ENCODE data around the gene IL4.

The IL4 gene

DNA sequence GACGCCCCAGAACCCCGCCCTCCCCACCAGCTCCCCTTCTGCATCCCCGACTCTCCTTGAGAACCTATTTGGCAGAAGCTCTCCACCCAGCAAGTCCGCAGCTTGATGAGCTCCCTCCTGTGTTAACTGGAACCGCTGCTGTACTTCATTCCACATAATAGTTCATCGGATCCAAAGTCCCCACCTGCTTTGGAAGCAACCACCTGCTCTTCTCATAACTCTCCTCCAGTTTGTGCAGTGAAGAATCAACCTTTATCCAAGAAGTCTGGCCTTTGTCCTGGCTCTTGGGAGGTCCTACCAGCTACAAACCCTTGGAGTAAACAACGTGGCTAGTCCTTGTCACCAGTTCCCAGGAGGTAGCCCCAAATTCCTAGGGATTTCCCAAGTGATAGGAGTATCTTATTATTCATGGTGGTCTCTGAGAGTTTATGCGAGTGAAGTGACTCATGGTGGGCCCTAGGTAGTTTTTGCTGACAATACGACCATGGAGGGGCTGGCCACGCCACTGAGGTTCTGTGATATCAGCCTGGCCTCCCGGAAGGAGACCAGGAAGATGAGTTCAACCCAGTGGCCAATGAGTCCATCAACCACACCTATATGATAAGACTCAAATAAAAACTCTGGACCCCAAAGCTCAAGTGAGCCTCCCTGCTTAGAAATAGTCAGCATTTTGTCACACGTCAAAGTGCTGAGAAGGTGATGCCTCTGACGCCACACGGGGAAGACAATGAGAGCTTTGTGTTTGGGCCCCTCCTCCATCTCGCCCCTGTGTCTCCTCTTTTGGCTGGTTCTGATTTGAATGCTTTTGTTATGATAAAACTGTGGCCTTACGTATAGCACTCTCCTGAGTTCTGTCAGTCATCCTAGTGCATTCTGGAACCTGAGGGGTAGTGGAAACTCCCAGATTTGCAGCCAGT lies 3.6 kb upstream of the IL4 start:
- DNase-seq (ENCODE audit: low spot score) (no peak), FAIRE-seq (no peak)

DNA sequence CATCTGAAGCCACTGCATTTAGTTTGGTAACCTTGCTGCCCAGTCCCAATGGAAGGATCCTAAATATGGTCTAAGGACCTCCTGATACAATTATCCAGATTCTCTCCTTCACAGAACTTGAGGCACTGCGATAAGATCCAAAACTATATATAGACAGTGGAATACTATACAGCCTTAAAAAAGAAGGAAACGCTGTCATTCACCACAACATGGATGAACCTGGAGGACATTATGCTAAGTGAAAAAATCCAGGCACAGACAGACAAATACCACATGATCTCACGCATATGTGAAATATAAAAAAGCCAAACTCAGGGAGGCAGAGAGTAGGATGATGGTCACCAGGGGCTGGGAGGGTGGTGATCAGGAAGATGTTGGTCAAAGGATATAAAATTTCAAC lies 2.8 kb upstream of the IL4 start:
- DNase-seq (ENCODE audit: low spot score) = no peak
- no peak for FAIRE-seq

DNA sequence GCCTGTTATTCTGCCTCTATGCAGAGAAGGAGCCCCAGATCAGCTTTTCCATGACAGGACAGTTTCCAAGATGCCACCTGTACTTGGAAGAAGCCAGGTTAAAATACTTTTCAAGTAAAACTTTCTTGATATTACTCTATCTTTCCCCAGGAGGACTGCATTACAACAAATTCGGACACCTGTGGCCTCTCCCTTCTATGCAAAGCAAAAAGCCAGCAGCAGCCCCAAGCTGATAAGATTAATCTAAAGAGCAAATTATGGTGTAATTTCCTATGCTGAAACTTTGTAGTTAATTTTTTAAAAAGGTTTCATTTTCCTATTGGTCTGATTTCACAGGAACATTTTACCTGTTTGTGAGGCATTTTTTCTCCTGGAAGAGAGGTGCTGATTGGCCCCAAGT lies 301 bp upstream of the IL4 start:
- DNase-seq (ENCODE audit: low spot score) = no peak
- no peak for FAIRE-seq

DNA sequence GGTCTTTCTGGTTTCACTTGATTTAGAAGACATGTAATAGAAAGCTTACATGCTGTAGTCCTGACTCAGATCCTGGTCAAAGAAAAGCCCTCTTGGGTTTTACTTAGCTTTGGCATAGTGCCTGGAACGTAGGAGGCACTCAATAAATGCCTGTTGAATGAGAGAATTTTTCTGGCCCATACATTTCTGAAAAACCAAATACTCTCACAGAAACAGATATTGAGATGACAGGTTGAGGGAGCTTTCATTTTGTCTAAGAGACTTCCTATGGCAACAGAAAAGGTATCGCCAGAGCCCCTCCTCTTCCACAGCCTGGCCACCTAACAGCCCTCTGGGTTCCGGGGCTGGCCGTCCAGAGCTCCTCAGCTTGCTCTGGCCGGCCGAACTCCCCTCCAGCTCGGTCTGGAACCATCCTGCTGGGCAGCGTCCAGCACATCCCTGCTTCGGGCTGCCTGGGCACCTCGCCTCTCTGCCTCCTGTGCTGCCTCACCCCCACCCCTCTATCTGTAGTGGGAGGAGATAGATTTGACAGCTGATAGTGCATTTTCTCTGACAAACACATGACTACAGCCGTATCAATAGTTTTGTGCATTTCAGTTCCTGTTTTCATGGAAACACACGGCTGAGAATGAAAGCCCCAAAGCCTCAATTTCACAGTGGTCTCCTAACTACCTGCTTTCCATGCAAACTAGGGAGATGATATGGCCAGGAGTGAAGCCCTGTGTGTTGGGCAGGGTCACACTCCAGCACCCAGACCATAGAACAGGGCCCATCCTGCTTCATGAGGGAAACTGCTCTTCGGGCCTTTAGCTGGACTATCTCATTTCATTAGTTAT lies 1.1 kb downstream of the IL4 start:
- DNase-seq (ENCODE audit: low spot score) (peak; percentile 60), FAIRE-seq (no peak)

DNA sequence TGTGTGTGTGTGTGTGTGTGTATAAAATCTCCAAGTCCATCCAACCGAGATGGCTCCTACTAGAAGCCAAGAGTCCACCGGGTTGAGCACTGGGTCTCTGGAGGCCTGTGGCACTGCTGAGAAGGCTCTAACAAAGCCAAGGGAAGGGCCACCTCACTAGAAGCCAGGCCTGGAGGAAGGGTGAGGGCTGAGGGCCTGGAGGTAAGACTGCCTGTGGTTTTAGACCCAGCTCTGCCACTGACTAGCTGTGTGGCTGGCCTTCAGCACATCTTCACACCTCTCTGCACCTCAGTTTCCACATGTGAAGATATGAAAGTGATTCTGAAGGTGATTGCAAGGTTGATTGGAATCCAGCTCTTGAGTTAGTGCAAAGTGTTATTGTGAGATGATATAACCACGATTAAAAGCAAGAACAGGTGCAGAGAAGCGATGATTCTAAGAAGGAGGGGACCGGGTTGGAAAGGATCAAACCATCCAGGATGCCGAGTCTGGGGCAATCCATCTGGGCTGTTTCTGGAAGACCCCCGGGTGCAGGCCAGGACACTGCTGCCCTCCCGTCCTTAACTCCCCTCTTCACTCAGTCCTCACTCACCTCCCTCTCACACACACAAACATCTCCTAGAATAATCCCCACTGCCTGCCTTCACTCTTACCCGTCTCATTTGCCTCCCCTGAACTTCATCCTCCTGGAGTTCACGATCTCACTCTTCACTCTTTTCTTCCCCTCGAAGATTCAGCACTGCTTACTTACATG lies 2.3 kb downstream of the IL4 start:
- FAIRE-seq (no peak), DNase-seq (ENCODE audit: low spot score) (no peak)

DNA sequence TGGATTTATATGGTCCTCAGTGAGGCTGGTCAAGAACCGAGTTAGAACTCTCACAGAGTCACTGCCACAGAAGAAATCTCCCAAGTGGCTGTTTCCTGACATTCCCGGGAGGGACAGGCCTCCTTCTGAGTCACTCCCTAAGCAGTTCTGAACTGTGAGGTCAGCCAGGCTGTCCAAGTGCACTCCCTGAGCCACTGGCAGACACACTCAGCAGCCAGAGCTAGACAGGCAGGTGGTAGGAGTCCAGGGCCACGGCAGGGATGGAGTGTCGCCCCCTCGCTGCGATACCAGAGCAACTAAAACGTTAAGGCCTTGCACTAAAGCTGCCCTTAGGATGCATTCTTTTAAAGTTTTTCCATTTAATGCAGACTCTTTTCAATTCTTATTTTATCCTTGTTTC lies 3.4 kb downstream of the IL4 start:
- FAIRE-seq (peak; percentile 32), DNase-seq (ENCODE audit: low spot score) (peak; percentile 92)

DNA sequence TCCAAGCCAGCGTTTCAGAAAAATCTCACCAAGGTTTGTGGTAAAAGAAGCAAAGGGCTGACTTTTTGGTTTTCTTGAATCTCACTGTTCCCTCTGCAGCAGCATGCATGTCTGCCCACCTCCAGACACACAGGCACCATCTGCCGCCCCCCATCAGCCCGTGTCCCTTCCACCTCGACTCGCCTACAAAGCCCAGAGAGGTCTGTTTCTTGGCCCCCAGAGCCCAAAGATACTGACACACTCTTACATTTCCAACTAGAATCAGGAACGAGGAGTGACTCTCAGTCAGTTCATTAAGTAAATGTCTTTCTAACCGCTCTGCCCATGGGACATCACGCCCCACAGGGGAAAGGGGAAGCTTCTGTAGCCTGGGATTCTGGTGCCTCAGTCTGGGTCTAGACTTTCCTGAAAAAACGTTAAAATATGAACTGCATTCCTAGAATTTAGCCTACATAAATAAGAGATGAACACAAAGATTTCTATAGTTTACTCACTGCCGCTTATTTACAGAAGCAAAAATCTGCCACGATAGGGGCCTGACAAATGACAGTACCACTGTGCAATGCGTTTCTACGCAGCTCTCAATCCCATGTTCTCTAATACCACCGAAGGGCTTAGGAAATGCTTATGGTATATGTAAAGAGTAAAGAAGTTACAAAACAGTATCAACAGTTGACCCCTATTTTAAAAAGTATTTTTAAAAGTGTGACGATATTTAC lies 4.1 kb downstream of the IL4 start:
- DNase-seq (ENCODE audit: low spot score) (no peak), FAIRE-seq (no peak)

DNA sequence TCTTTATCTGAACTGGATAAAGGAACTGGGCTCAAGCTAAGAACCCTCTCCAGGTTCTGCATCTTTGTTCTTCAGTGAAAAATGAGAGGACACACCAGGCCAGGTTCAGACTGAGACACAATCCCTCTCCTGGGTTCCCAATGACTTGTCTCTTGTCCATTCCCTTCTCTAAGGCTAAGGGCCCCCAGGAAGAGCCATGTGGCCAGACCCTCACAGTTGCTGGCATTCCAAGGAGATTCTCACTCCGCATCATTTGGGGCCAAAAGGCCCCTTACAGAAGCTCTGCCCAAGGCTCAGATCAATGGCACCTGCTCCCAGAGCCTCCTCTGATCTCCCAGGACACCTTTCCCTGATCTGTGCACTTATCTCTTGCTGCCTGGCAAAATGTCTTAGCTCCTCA lies 4.9 kb downstream of the IL4 start:
- FAIRE-seq (no peak), DNase-seq (ENCODE audit: low spot score) (no peak)

DNA sequence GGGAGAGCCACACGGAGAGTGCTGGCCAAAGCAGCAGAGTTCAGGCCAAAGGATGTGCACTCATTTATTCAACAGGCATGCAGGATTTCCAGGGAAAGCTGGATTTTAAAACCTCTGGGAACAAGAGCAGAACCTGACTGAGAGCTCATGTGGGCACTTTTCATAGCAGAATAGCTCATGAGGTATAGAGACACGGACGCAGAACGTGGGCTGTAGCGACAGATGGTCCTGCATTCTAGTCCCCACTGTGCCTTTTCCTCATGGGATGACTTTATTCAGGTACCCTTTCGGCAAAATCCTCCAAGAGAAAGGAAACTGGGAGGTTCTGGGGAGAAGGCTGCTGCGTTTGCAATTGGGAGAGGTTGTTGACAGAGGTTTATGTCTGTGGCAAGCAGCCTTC lies 5.4 kb downstream of the IL4 start:
- DNase-seq (ENCODE audit: low spot score) (no peak), FAIRE-seq (no peak)

DNA sequence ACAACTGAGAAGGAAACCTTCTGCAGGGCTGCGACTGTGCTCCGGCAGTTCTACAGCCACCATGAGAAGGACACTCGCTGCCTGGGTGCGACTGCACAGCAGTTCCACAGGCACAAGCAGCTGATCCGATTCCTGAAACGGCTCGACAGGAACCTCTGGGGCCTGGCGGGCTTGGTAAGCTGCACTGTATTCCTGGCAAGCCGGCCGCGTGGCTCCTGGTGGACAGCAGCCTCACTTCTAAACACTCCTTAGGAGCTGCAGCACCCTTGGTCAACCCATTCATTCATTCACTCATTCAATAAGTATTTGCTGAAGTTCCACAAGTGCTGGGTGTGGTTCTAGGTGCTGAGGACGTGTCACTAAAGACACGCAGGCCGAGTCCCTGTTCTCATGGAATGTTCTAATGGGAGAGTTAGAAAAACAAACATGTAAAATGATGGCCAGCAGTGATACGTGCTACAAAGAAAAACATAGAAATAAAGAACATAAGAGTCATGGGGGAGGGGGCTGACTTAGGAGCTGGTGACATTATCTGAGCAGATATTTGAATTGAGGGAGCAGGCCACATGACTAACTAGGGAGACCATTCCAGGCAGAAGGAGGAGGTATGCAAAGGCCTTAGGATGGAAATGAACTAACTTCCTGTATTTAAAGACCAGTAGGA lies 6.1 kb downstream of the IL4 start:
- DNase-seq (ENCODE audit: low spot score) (no peak), FAIRE-seq (no peak)

DNA sequence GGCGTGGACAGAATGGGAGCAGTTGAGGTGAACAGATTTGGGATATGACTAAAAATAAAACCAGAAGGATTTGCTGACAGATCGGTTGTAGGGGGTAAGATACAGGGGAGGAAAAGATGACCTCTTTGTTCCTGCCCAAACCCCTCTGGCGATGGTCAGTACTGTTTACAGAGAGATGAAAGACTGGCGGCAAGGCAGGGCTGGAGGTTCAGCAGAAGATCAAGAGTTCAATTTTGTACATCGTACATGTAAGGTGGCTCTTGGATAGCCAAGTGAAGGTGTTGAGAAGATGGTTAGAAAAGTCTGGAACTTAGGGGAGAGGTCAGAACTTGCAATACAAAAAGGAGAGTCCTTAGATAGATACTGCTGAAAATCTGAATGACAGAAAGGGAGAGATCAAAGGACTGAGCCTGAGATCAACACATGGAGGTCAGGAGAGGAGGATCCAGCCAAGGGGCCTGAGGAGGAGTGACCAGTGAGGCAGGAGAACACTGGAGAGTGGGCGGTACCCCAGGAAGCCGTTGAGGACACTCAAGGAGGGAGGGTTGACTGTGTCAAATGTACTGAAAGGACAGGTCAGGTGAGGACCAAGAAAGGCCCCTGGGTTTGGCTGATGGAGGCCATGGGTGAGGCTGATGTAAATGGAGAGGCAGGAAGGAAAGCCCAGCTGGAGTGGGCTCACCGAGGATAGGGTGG lies 7.1 kb downstream of the IL4 start:
- DNase-seq (ENCODE audit: low spot score) = no peak
- FAIRE-seq = no peak

DNA sequence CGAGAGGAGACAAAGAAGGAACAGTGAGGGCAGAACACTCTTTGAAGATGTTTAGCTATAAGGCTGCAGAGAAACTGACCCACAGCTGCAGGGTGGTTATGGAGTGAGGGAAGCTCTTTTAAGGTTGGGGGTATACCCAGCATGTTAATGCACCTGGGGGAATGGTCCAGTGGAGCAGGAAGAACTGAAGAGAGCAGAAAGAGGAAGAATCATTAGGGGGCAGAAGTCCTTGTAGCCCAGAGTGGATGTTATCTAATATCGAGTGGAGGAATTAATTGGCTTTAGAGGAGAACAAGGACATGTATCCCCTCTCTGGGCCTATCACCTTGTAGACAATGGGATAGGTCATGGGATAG lies 7.7 kb downstream of the IL4 start:
- no peak for DNase-seq (ENCODE audit: low spot score)
- no peak for FAIRE-seq

DNA sequence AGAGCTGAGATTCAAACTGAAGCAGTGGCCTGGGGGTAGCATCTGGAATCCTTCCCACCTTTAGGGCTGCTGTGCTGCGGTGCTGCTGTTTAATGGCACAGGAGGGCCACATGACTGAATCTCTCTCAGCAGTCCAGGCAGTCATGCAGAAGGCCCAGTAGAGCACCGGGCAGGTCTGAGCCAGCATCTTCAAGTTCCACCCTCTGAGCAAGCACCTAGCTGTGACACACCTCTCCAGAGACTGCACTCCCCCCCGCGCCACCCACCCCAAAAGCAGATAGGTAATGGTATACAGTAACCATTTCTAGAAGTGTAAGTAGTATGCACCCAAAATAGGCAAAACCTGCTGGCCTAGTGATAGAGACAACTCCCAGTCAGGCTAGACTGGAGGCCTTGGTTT lies 8.2 kb downstream of the IL4 start:
- FAIRE-seq (no peak), DNase-seq (ENCODE audit: low spot score) (no peak)

DNA sequence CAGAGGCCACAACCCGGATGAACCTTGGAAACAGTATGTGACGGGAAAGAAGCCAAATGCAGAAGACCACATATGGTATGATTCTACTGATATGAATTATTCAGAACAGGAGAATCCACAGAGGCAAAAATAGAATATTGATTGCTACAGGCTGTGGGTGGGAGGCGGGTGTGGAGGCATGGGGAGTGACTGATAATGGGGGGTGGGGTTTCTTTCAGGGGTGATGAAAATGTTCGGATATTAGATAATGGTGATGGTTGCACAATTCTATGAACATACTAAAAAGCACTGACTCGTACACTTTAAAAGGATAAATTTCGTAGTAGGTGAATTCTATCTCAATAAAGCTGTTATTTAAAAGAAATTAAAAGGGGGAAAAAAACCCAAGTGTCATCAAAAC lies 10.7 kb downstream of the IL4 start:
- no peak for FAIRE-seq
- no peak for DNase-seq (ENCODE audit: low spot score)

DNA sequence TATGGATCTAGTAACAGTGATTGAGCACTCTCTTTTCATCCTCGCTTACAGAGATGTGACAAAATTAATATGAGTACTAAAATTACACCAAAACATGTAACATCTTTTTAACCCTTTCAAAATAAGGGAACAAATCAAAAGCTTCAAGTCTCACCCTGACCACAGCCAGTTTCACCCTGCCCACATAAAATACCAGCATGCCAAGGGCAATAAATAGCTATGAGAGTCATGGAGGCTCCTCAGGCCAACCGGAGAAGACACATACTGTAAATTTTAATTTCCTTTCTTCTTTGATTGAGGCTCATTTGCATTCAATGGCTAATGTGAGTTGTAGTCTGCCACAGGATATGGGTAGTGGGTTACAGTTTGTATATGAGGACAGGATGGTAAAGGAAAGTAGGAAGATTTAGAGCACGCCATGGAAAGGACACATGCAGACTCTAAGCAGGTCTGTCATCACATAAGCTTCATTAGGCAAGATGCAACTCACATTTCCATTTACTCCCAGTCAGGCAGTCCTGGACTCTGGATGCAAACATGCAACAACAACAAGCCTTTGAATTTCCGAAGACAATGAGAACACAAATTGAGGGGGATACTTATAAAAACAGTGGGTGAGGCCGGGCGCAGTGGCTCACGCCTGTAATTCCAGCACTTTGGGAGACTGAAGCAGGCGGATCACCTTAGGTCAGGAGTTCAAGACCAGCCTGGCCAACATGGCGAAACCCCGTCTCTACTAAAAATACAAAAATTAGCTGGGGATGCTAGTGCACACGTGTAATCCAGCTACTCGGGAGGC lies 11.3 kb downstream of the IL4 start:
- DNase-seq (ENCODE audit: low spot score) (no peak), FAIRE-seq (no peak)

DNA sequence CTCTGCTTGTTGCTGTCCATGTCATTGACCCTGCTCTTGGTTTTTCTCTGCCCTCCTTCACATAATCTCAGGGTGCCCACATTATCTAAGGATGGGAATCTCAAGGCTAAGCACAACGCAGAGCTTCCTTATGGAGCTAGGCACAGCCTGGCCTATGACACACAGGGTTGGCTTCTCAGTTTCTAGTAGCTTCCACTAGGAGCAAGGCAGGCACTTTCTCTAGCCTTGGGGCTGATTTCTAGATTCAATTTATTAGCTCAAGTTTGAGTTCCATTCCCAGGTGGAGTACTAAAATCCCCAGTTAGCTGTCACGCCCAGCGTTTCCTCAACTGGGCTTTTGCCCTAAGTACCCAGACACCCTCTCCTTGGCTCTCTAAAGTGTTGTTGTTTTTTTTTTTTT lies 12.4 kb downstream of the IL4 start:
- DNase-seq (ENCODE audit: low spot score) = no peak
- FAIRE-seq = no peak

DNA sequence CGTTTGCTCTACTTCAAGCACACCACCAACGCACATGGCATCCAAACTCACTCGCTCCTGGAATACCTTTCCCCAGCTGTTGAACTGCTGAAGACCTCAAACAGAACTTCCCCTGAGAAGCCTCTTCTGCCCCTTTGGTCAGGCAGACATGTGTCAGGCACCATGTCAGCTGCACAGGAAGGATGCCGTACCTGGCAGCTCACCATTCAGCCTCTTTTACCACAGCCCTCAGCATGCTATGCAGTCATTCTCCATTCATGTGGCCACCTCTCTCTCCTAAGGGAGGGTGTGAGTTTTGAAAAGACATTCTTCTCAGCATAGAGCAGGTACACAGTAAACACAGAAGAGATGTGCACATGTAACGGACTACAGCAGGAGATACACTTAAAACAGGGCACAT lies 14.2 kb downstream of the IL4 start:
- no peak for DNase-seq (ENCODE audit: low spot score)
- no peak for FAIRE-seq

DNA sequence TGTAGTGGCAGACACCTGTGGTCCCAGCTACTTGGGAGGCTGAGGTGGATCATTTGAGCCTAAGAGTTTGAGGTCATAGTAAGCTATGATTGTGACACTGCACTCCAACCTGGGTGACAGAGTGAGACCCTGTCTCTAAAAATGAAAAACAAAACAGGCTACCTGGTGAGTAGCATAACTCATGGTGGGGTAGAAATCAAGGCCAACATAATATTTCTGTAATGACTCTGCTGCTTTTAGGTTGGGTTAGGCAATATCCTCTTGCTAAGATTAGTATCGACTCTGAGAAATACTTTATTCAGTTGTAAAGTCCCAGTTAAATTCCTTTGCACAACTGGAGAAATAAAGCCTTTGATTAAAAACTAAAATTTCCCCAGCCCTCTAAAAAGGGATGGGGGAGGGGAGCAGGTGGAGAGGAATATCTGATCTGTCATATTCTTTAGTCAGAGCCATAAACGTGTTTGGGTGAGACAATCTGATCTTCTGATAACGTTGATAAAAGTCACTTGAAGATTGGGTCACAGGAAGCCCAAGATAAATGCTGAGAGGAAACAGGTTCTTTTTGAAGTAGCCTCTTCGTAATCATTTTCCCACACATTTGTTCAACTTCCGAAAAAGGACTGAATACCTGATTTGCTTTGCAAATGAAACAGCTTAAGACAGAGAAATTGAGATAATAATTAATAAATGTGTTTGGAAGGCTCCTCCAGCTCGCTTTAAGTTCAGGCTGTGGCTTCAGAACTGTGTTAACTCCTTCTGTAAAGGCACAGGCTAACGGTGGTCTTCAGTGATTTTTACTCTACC lies 14.9 kb downstream of the IL4 start:
- FAIRE-seq = no peak
- no peak for DNase-seq (ENCODE audit: low spot score)

DNA sequence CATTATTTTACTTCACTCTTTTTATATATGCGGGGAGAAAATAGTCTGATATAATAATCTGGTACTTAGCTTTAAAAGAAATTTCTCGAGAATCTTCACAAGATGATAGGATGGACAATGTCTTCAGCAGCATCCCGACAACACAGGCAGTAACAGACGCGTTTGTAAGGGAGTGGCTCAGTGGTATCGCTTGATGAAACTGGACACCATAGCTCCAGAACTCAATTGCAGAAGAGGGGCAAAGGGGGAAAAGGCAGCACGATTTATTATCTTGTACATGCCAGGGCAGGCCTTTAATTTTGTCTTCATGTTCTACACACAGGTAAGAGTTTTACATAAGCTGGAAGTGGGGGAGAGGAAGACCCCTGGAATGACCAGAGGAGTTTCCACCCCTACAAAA lies 15.7 kb downstream of the IL4 start:
- FAIRE-seq = no peak
- no peak for DNase-seq (ENCODE audit: low spot score)
